HG02943 (cell line): ENCODE results near the gene SH3RF3.

Source experiments
- ATAC-seq: cut with Tn5 transposase; IDR thresholded peaks from one replicate; pipeline ENCODE4 v1.9.1; 2021; ENCODE audit warnings: mild to moderate bottlenecking, low read depth, moderate library complexity; ENCODE audit not compliant: unreplicated experiment

SH3RF3 gene

GRCh38 chr2:109453371-109453995 is 324.5 kb downstream of the SH3RF3 start:
- no peak for ATAC-seq

GRCh38 chr2:109454304-109454703 is 325.3 kb downstream of the SH3RF3 start:
- no peak for ATAC-seq

DNA sequence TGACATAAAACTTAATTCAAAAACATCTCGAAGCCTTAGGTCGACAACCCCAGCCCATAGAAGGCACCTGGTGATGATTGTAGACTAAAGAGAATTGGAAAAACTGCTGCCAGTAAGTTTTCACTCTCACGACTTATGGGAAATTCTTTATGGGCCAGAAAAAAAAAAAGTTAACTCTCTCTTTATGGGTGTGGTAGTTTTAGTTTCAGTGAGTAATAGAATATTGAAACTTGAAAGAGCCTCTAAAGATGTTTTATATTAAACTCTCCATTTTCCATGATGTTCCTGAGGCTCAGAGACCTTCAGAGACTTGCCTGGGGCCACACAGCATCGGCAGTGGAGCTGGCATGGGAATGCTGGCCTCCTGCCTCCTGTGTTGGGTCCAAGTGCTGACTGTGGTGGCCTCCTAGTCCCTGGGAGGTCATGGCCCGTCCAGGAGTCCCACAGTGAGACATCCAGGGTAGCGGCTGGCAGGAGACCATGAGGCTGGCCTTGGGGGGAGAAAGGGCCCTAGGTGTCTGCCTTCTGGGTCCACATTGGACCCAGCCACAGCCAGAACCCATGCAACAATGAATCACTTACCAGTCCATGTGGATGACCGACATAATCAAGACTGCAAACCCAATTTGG is 325.9 kb downstream of the SH3RF3 start:
- no peak for ATAC-seq

DNA sequence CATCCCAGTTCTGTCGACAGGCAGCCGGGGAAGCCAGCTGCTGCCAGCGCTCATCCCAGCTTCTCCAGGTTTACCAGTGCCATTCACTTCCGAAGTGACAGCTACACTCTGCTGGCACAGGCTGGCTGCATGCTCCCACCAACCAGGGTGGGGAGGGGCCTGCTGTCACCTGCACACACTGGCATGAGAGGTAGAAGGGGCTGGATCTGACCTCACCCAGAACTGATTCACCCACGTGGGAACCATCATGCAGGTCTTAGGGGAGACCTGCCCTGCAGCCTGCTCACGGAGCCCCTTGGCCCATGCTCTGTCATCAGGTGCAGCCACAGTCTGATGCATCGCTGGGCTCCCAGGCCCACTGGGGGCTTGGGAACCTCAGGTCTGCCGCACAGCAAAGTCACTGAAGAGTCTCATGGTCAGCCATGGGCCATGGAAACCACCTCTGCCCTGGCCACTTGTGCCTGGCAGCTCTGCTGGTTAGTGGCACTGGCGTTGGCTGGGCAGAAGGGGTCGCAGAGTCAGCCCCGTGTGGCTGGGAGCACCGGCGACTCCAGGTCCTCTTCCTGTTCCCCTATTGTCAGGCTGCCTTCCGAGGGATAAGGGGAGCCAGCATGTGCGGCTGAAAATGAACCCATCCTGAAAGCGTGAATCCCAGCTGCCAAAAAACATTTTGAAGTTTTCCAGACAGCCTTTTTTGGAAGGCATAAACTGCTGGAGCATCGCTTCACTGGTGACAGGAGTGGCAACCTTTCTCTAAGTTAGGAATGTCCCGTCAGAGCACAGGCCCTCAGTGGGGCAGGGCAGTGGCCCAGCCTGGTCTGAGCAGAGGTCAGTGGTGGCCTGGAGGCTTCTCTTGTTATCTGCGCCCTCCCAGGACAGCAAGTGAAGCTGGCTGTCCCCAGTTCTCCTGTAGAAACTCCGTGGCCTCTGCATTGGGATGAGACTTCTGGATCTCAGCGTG is 327.0 kb downstream of the SH3RF3 start:
- no peak for ATAC-seq

GRCh38 chr2:109456776-109457175 is 327.8 kb downstream of the SH3RF3 start:
- ATAC-seq, result no peak

DNA sequence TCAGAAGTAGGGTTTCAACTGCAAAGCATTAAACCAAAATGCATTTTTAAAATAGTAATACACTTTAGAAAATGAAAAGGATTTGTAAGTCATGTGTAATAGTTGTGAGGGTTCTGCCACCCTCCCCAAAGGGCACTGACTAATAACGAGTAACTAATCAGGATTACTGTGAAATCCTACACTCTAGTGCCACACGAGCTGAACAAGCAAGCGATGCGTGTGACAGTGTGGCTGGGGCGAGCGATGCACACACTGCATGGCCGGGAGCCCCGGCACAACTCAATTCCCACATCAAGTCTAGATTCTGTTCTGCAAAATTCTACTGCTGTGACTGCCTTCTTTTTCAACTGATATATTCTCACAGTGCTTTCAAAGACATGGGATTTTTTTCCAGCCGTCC is 328.4 kb downstream of the SH3RF3 start:
- ATAC-seq, result no peak

GRCh38 chr2:109457794-109458193 is 328.8 kb downstream of the SH3RF3 start:
- ATAC-seq, result no peak

DNA sequence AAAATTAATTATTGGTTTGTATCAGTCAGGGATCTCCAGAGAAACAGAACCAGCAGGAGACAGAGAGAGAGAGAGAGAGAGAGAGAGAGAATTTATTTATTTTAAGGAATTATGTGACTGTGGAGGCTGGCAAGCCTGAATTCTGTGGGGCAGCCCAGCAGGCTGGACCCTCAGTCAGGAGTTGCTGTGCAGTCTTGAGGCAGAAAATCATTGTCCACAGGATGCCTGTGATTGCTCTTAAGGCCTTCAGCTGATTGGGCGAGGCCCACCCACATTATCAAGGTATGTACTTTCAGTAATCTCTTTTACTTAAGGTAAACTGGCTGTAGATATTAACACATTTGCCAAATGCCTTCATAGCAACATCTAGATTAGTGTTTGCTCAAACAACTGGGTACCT is 329.5 kb downstream of the SH3RF3 start:
- ATAC-seq, result no peak

GRCh38 chr2:109459485-109459884 is 330.5 kb downstream of the SH3RF3 start:
- ATAC-seq, result no peak

GRCh38 chr2:109460553-109461324 is 331.7 kb downstream of the SH3RF3 start:
- ATAC-seq, result no peak

DNA sequence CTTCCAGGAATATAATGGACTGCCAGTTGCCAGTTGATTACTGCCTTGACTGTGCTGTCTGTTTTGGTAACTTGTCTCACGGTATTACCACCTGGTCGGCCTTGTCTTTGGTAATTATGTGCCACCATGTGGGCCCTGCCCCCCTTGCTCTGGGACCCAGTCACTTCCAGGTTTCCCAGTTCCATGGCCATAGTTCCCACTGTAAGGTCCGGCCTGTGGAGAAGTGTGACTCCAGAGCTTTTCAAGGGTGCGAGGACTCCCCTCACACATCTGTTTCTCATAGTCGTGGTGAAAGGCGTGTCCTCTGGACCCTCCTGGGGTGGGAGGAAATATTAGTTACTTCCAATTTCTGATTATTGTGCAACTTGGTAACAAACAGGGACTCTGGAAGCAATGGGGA is 334.2 kb downstream of the SH3RF3 start:
- ATAC-seq, result no peak

DNA sequence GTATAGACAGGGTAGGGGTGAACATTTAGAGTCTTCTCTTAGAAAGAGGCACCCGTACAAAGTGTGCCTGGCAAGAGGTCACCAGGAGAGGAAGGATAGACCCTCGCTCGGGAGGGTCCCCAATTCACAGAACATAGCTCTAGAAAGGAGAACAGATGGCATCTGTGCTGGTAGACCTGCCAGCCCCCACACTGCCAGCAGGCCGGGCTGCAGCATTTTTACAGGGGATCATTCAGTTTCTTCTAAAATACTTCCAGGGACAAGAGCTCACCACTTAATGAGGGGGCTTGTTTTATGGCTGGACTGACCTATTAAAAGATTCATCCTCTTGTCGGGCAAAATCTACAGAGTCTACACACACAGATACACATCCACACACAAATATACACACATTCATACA is 334.9 kb downstream of the SH3RF3 start:
- no peak for ATAC-seq

DNA sequence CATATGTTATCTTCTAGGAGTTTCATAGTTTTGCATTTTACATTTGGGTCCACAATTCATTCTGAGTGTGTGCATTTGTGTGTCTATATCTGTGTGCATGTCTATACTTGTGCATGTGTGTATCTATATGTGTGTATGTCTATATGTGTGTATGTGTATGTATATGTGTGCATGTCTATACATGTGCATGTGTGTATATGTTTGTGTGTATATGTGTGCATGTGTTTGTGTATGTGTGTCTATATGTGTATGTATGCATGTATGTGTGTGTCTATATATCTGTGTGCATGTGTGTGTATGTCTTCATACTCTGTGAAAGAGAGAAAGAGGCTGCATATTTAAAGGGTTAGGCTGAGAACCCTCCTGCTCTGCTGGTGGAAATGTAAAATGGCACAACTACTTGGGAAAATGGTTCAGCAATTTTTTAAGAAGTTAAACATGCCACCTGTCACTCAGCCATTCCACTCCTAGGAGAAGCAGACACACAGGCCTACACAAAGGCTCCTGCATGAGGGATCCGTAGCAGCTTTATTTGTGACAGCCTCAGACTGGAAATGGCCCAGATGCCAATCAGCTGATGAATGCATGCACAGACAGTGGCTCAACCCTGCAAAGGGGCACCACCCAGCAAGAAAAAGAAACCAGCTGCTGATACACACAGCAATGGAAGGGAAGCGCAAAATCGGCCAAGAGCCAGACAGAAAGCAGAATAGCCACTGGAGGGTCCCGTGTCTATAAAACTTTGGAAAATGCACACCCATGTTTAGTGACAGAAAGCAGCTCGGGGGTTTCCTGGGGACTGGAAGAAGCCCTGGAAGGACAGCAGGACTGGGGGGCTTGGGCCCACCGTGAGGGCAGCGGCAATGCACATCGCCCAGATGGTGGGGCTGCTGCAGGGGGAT is 337.9 kb downstream of the SH3RF3 start:
- ATAC-seq, result no peak

GRCh38 chr2:109467701-109468100 is 338.7 kb downstream of the SH3RF3 start:
- ATAC-seq, result no peak

GRCh38 chr2:109468893-109469292 is 339.9 kb downstream of the SH3RF3 start:
- ATAC-seq, result no peak

DNA sequence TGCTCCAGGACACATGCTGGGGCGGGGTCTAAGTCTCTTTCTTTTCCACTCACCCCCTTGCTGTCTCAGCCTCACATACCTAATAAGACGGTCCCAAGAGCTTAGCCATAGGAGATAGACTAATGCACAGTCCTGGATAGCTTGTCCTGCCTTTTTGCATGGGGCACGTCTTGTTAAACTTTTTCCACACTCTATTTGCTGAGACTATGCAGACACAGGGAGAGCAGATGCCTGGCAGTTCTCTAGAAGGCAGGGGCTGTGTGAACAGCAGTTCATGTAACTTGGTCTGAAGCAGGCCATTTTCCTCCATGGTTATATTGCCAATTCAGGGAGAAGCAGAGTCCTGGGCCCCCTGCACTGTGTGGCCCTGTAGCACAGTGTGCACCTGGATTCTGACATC is 342.7 kb downstream of the SH3RF3 start:
- ATAC-seq, result no peak

- no peak for ATAC-seq
Measured at GRCh38 chr2:109472331-109472959, 343.4 kb downstream of the SH3RF3 start.

- ATAC-seq, result no peak
Measured at GRCh38 chr2:109472974-109473373, 344.0 kb downstream of the SH3RF3 start.

GRCh38 chr2:109473616-109474318 is 344.8 kb downstream of the SH3RF3 start:
- ATAC-seq, result no peak
